Lung (tissue), 12 donors: Measurements from ENCODE around the gene HK3. TPM values are rescaled to one million over a fixed set of nuclear protein-coding genes. Genes with fewer than 3 reads are reported as not detected.

Experiments
- ATAC-seq: fragments of 200-7000 bp; cut with Tn5 transposase; one replicate; pipeline ENCODE4 v1.9.1; 2020; ENCODE audit warnings: moderate number of reproducible peaks; ENCODE audit not compliant: insufficient read depth, low FRiP score
- DNase-seq, 3 donors: peaks; one replicate each; pipeline ENCODE4 v3.0.0-alpha.2; 2013 to 2017
- H3K27ac ChIP-seq, 2 donors: one replicate each; pipeline ENCODE4 v1.5.1; 2013; ENCODE audit warnings: mild to moderate bottlenecking in 2 of 2, moderate library complexity in 2 of 2, control low read depth in 1 of 2, inconsistent platforms in 1 of 2, low read depth in 1 of 2, low read length in 1 of 2
- H3K27me3 ChIP-seq, 3 donors: one replicate each; pipeline ENCODE4 v1.5.1; 2013; ENCODE audit warnings: low read length in 2 of 3; ENCODE audit not compliant: control insufficient read depth in 3 of 3, insufficient read depth in 3 of 3
- H3K36me3 ChIP-seq, 4 donors: one replicate each; pipeline ENCODE4 v1.5.1; 2013; ENCODE audit warnings: low read length in 4 of 4, mild to moderate bottlenecking in 1 of 4, moderate library complexity in 1 of 4; ENCODE audit not compliant: control insufficient read depth in 4 of 4, insufficient read depth in 4 of 4
- H3K4me1 ChIP-seq, 5 donors: one replicate each; pipeline ENCODE4 v1.5.1; 2013; ENCODE audit warnings: low read length in 5 of 5, mild to moderate bottlenecking in 2 of 5, moderate library complexity in 1 of 5; ENCODE audit not compliant: control insufficient read depth in 5 of 5, insufficient read depth in 5 of 5
- H3K4me3 ChIP-seq: one replicate; pipeline ENCODE4 v1.5.1; 2013; ENCODE audit warnings: mild to moderate bottlenecking, control low read depth, moderate library complexity
- H3K9ac ChIP-seq, 2 donors: one replicate each; pipeline ENCODE4 v1.5.1; 2013; ENCODE audit warnings: low read length in 2 of 2, control low read depth in 1 of 2; ENCODE audit not compliant: insufficient read depth in 1 of 2
- H3K9me3 ChIP-seq, 4 donors: one replicate each; pipeline ENCODE4 v1.5.1; 2013; ENCODE audit warnings: low read length in 3 of 4, mild to moderate bottlenecking in 1 of 4, moderate library complexity in 1 of 4; ENCODE audit not compliant: control insufficient read depth in 4 of 4, insufficient read depth in 3 of 4
- WGBS, 2 donors: extraction: QIAGEN DNeasy Blood & Tissue Kit; methylation state at CpG; one replicate each; pipeline ENCODE4 v1.1.7; 2013; 5-methylcytosine and 5-hydroxymethylcytosine counted together
- polyA plus RNA-seq, 2 donors: library from polyadenylated mRNA; stranded (reverse); fragments of 200-250 nt; gene quantifications; one replicate each; pipeline ENCODE4 v1.2.1, GENCODE V29; 2013
- total RNA-seq, 2 donors: library from RNA; depleted of rRNA in 1 of 2; stranded (reverse); fragments of >200 nt in 1 of 2; gene quantifications; one replicate each; pipeline ENCODE4 v1.2.1, GENCODE V29; 2014 to 2021
- TF ChIP-seq, protein P1 (sequence below): IDR thresholded peaks from 2 replicates; pipeline ENCODE4 v1.5.1; 2012; ENCODE audit warnings: mild to moderate bottlenecking; ENCODE audit errors: control extremely low read depth, extremely low read depth
- donor health status: control.
- donor health status: control.
- donor health status: Bipolar disorder and iron deficiency.
- donor health status: healthy.
- donor health status: DM: yes; HTN: yes; CAD: no.

The HK3 gene
- total and polyA plus RNA-seq, 4 donors, result 9.2 to 260 (median 83.8) TPM

DNA sequence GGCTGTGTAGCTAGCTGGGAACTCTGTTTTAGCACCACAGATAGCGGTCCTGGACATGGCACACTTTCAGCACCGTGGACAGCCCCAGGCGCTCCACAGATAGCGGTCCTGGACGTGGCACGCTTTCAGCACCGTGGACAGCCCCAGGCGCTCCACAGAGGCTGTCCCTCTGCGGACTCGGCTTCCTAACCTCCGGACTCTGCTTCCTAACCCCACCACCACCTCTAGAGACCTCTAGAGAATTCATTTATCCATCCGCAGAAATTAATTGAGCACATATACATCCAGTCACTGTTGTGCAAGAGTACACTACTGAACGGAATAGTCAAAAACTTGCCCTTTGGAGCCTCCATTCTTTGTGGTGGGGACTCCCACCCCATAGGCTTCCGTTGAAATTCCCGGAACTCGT is 61.4 kb downstream of the HK3 start:
- Histone ChIP-seq H3K4me1 (no peaks in the 10 kb centered on the region), H3K27me3 (peaks cover 0 to 8% (median 7%) of the 10 kb centered on the region in 3 donors), H3K36me3 (no peaks in the 10 kb centered on the region), H3K4me3 (no peak overlapping the region), H3K27ac (no peak overlapping the region), H3K9ac (no peak overlapping the region), H3K9me3 (peaks cover 0 to 3% (median 0%) of the 10 kb centered on the region in 4 donors)
- ATAC-seq (peak; percentile 77), DNase-seq (peak; percentile 94 to 96 (median 95))
- TF ChIP-seq, protein P1, sequence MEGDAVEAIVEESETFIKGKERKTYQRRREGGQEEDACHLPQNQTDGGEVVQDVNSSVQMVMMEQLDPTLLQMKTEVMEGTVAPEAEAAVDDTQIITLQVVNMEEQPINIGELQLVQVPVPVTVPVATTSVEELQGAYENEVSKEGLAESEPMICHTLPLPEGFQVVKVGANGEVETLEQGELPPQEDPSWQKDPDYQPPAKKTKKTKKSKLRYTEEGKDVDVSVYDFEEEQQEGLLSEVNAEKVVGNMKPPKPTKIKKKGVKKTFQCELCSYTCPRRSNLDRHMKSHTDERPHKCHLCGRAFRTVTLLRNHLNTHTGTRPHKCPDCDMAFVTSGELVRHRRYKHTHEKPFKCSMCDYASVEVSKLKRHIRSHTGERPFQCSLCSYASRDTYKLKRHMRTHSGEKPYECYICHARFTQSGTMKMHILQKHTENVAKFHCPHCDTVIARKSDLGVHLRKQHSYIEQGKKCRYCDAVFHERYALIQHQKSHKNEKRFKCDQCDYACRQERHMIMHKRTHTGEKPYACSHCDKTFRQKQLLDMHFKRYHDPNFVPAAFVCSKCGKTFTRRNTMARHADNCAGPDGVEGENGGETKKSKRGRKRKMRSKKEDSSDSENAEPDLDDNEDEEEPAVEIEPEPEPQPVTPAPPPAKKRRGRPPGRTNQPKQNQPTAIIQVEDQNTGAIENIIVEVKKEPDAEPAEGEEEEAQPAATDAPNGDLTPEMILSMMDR, result no peak
- 21% methylated on average over 16 of the region's 16 CpGs for WGBS, 2 donors

DNA sequence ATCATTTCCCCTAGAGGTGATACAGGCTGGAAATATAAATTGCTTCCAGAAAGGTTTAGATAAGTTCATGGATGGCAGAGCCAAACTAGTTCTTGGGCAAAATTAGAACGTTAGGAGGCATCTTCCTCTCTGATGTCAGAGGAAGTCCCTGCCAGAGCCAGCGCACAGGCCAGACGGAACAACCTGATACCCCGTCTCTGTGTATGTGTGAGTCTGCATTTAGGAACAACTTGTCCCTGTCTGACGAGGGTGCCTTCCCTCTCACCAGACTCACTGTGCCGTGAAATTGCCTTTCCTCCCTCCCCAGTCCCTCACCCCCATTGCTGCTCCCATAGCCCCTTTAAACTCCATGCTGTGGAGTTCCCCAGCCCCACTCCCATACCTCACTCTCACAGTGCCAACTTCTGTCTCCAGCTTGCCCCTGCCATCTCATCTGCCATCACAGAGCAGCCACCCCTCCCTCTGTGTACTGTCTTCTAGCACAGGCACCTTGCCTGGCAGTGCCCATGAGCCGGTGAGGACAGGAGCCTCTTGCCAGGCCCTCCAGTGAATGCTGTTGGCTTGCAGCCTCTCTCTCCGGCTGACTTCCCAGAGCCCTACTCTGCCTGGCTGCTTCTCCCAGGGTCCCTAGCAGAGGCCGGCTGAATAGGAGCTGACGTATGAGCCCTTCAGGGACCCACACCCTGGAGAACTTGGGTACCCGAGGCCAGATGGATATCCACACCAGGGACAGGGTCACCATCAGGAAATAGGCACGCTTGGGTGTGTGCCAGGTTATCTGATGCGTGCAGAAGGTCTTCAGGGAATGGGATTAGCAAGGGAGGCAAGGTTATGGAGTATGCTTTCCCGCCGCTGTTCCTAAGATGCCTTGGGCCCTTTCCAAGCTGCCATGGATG is 62.1 kb downstream of the HK3 start:
- no peak overlapping the region for H3K9ac ChIP-seq
- 64 to 68% methylated on average over 15 of the region's 15 CpGs for WGBS, 2 donors
- H3K4me1 ChIP-seq, result no peaks in the 10 kb centered on the region
- no peak overlapping the region for H3K27ac ChIP-seq
- no peak overlapping the region for H3K4me3 ChIP-seq
- H3K27me3 ChIP-seq, result peaks cover 0 to 13% (median 8%) of the 10 kb centered on the region in 3 donors
- DNase-seq (no peak), ATAC-seq (no peak)
- TF ChIP-seq, protein P1, result no peak
- no peaks in the 10 kb centered on the region for H3K36me3 ChIP-seq
- H3K9me3 ChIP-seq, result peaks cover 0 to 4% (median 0%) of the 10 kb centered on the region in 4 donors

DNA sequence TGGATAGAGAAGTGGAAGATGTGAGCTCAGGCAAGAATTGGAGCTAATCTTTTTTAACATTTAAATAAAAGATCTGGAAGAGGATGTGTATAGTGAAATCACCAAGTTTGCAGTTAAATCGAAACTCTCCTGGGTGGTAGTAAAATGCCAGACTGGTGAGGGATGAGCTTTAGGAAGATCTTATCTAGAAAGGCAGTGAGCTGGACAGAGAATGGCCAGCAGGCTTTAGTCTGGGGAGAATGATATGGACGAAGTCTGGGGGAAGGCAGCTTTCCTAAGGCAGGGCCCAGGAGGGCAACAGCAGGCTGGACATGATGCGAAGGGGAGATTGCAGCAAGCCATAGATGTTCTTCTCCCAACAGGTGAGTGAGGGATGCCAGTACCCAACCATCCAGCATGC is 63.2 kb downstream of the HK3 start:
- Histone ChIP-seq H3K4me1 (no peaks in the 10 kb centered on the region), H3K36me3 (no peaks in the 10 kb centered on the region), H3K27ac (no peak overlapping the region), H3K9me3 (peaks cover 0 to 4% (median 0%) of the 10 kb centered on the region in 4 donors), H3K9ac (no peak overlapping the region), H3K27me3 (peaks cover 0 to 14% (median 5%) of the 10 kb centered on the region in 3 donors), H3K4me3 (no peak overlapping the region)
- 59 to 70% methylated on average over 3 of the region's 3 CpGs for WGBS, 2 donors
- ATAC-seq, result no peak
- DNase-seq, result no peak
- TF ChIP-seq, protein P1, result no peak
